HCT116 (cell line): Measurements from ENCODE around the gene MYO1A. TPM values are rescaled to one million over a fixed set of nuclear protein-coding genes. Genes with fewer than 3 reads are reported as not detected.

Source experiments
- ATAC-seq: fragments of 200-7000 bp; cut with Tn5 transposase; 2 replicates; pipeline ENCODE4 v1.9.1; 2020; ENCODE audit warnings: mild to moderate bottlenecking, moderate library complexity
- BruUV-seq: library from RNA; stranded (reverse); fragments of 400-500 nt; replicated peaks from 2 replicates; lab custom pipeline; 2021; lab: Mats Ljungman, UMichigan
- CTCF ChIA-PET: fragments of 300-600 bp; sonication (Branson Sonifier 250); formaldehyde crosslinking; loops from one replicate; lab custom pipeline; 2021; ENCODE audit warnings: antibody characterized with exemption; lab: Charles Lee
- POLR2A ChIA-PET: fragments of 300-600, 350-600 bp; sonication (Branson Sonifier 250); formaldehyde crosslinking; loops from one replicate; lab custom pipeline; 2021; ENCODE audit warnings: antibody characterized with exemption; lab: Charles Lee
- RAD21 ChIA-PET, 2 experiments: fragments of 300-600 bp; sonication (Branson Sonifier 250); formaldehyde crosslinking; loops; one replicate each; lab custom pipeline; 2023; ENCODE audit warnings: low total read pairs in 2 of 2; ENCODE audit not compliant: uncharacterized antibody in 2 of 2, unreplicated experiment in 2 of 2, low non-redundant PET in 1 of 2; lab: Charles Lee
- DNase-seq: peaks from one replicate; pipeline ENCODE4 v3.0.0-alpha.2; 2010; ENCODE audit warnings: low read depth, low spot score
- H2AFZ ChIP-seq: fragments of 200-600 bp; shearing (Covaris generic), sonication (generic); 2 replicates; pipeline ENCODE4 v1.6.1; 2017; ENCODE audit warnings: low read depth, mixed run types, mixed read lengths, antibody characterized with exemption, low read length; ENCODE audit not compliant: poor library complexity, severe bottlenecking
- H3K27ac ChIP-seq: 2 replicates; pipeline ENCODE4 v1.5.1; 2012; ENCODE audit warnings: low read depth, low read length
- H3K27me3 ChIP-seq: fragments of 200-600 bp; sonication (generic); 2 replicates; pipeline ENCODE4 v1.6.1; 2016; ENCODE audit warnings: mixed run types, low read length, mixed read lengths; ENCODE audit not compliant: insufficient read depth
- H3K36me3 ChIP-seq, 2 experiments: fragments of 200-500 bp in 1 of 2; fragments of 200-600 bp in 1 of 2; sonication (Bioruptor generic) in 1 of 2; sonication (generic) in 1 of 2; 2 replicates each; pipeline versions ENCODE4 v1.5.1 to v1.6.1; 2014 to 2016; ENCODE audit warnings: low read length in 2 of 2, inconsistent platforms in 1 of 2, mixed read lengths in 1 of 2, mixed run types in 1 of 2; ENCODE audit not compliant: insufficient read depth in 2 of 2, control insufficient read depth in 1 of 2
- H3K4me1 ChIP-seq, 2 experiments: fragments of 200-600 bp in 1 of 2; sonication (generic) in 1 of 2; 2 replicates each; pipeline versions ENCODE4 v1.5.1 to v1.6.1; 2012 to 2017; ENCODE audit warnings: low read length in 2 of 2, inconsistent platforms in 1 of 2, mild to moderate bottlenecking in 1 of 2, mixed read lengths in 1 of 2, mixed run types in 1 of 2, moderate library complexity in 1 of 2; ENCODE audit not compliant: insufficient read depth in 2 of 2, control insufficient read depth in 1 of 2
- H3K4me2 ChIP-seq: fragments of 200-600 bp; sonication (generic); 2 replicates; pipeline ENCODE4 v1.6.1; 2017; ENCODE audit warnings: mixed run types, low read length, mixed read lengths
- H3K4me3 ChIP-seq, 2 experiments: fragments of 200-600 bp in 1 of 2; sonication (generic) in 1 of 2; replicated peaks in 1 of 2; 2 replicates each; pipeline ENCODE4 v1.5.1; 2011 to 2016; ENCODE audit warnings: low read length in 2 of 2, control low read depth in 1 of 2, low read depth in 1 of 2, mild to moderate bottlenecking in 1 of 2, mixed read lengths in 1 of 2, mixed run types in 1 of 2
- H3K79me2 ChIP-seq: fragments of 200-600 bp; sonication (generic); 2 replicates; pipeline ENCODE4 v1.6.1; 2017; ENCODE audit warnings: mild to moderate bottlenecking, mixed run types, low read length, moderate library complexity, mixed read lengths; ENCODE audit not compliant: insufficient read depth
- H3K9ac ChIP-seq: fragments of 200-600 bp; sonication (generic); 2 replicates; pipeline ENCODE4 v1.6.1; 2016; ENCODE audit warnings: low read length, mixed read lengths
- H3K9me2 ChIP-seq: fragments of 200-600 bp; sonication (generic), shearing (Covaris generic); 2 replicates; pipeline ENCODE4 v1.6.1; 2017; ENCODE audit warnings: mixed run types, mild to moderate bottlenecking, moderate library complexity; ENCODE audit not compliant: insufficient read depth
- H3K9me3 ChIP-seq, 2 experiments: fragments of 200-500 bp in 1 of 2; fragments of 200-600 bp in 1 of 2; sonication (Bioruptor generic) in 1 of 2; sonication (generic) in 1 of 2; 2 replicates each; pipeline ENCODE4 v1.6.1; 2014 to 2017; ENCODE audit warnings: low read length in 2 of 2, mixed read lengths in 2 of 2, inconsistent platforms in 1 of 2, low read depth in 1 of 2, mild to moderate bottlenecking in 1 of 2, mixed run types in 1 of 2, moderate library complexity in 1 of 2; ENCODE audit not compliant: control insufficient read depth in 1 of 2, insufficient read depth in 1 of 2
- H4K20me1 ChIP-seq: fragments of 200-600 bp; sonication (generic), shearing (Covaris generic); 2 replicates; pipeline ENCODE4 v1.6.1; 2017; ENCODE audit warnings: mixed run types, mild to moderate bottlenecking, moderate library complexity; ENCODE audit not compliant: insufficient read depth
- ATF3 ChIP-seq: IDR thresholded peaks from 2 replicates; pipeline ENCODE4 v1.6.1; 2012
- CBX3 ChIP-seq: IDR thresholded peaks from 2 replicates; pipeline ENCODE4 v1.6.1; 2012; ENCODE audit warnings: low read depth
- EGR1 ChIP-seq: IDR thresholded peaks from 2 replicates; pipeline ENCODE4 v1.6.1; 2012; ENCODE audit warnings: low read depth
- ELF1 ChIP-seq: IDR thresholded peaks from 2 replicates; pipeline ENCODE4 v1.6.1; 2012; ENCODE audit warnings: low read depth, borderline replicate concordance
- EZH2 ChIP-seq: fragments of 200-600 bp; sonication (generic); IDR thresholded peaks from 2 replicates; pipeline ENCODE4 v1.6.1; 2017; ENCODE audit warnings: antibody characterized with exemption, mixed run types
- EZH2phosphoT487 ChIP-seq: fragments of 200-600 bp; IDR thresholded peaks from 2 replicates; pipeline ENCODE4 v1.6.1; 2018; ENCODE audit warnings: antibody characterized with exemption, borderline replicate concordance
- POLR2A ChIP-seq: IDR thresholded peaks from 2 replicates; pipeline ENCODE4 v1.7.0; 2011; ENCODE audit warnings: borderline replicate concordance; ENCODE audit not compliant: insufficient read depth, insufficient read length; ENCODE audit errors: extremely low read depth
- POLR2AphosphoS5 ChIP-seq: IDR thresholded peaks from 2 replicates; pipeline ENCODE4 v1.6.1; 2011; ENCODE audit warnings: mild to moderate bottlenecking, low read depth, low read length, moderate library complexity
- RAD21 ChIP-seq: IDR thresholded peaks from 2 replicates; pipeline ENCODE4 v1.6.1; 2012; ENCODE audit warnings: low read depth, mild to moderate bottlenecking
- SRF ChIP-seq: IDR thresholded peaks from 2 replicates; pipeline ENCODE4 v1.6.1; 2012; ENCODE audit warnings: low read depth
- TCF7L2 ChIP-seq: IDR thresholded peaks from 2 replicates; pipeline ENCODE4 v1.7.0; 2011; ENCODE audit warnings: borderline replicate concordance, inconsistent platforms; ENCODE audit not compliant: insufficient read depth, insufficient read length; ENCODE audit errors: extremely low read depth
- YY1 ChIP-seq: IDR thresholded peaks from 2 replicates; pipeline ENCODE4 v1.6.1; 2011; ENCODE audit warnings: low read length, low read depth, moderate library complexity, mild to moderate bottlenecking; ENCODE audit not compliant: insufficient replicate concordance; ENCODE audit errors: extremely low read depth
- ZNF274 ChIP-seq: fragments of 200-500 bp; sonication (Bioruptor generic); IDR thresholded peaks from 2 replicates; pipeline ENCODE4 v1.6.1; 2014; ENCODE audit warnings: mild to moderate bottlenecking, low read depth, low read length, inconsistent platforms
- intact Hi-C: fragments of 100-400 bp; cut with micrococcal nuclease; formaldehyde crosslinking; loops from 2 replicates; pipeline ENCODE4 v1.10.0; 2022
- total RNA-seq: library from RNA; stranded (reverse); gene quantifications from one replicate; pipeline ENCODE4 v1.2.1, GENCODE V29; 2021; ENCODE audit not compliant: unreplicated experiment

The MYO1A gene
- total RNA-seq, 1 experiment from 2014 or later = 0.76 TPM

- Histone ChIP-seq H3K4me3 (no peak overlapping the region), H3K4me1 (0 out of 4 replicates have a peak, but pooled peaks cover 0 to 3% of the 10 kb centered on the region in 2 experiments), H3K4me2 (no peak overlapping the region)
- ATAC-seq (no peak), DNase-seq (no peak)
- BruUV-seq = no TSS peak
- POLR2A ChIA-PET = interaction anchor here (0.7 kb wide), 1 partner anchor 46 kb away, joined by 3 read pairs; no protein-coding TSS in a partner anchor
- RAD21 ChIA-PET = no interaction called here
- TF ChIP-seq ELF1 (no peak), EZH2phosphoT487 (no peak), YY1 (no peak), CBX3 (no peak), RAD21 (no peak), SRF (no peak), TCF7L2 (no peak), POLR2AphosphoS5 (no peak), POLR2A (no peak), EGR1 (no peak), ZNF274 (no peak), EZH2 (no peak), ATF3 (no peak)
- TF ChIP-seq, all 23 proteins: peak for 0
- Histone ChIP-seq H3K9me2 (no peaks in the 10 kb centered on the region), H2AFZ (no peak overlapping the region), H3K9me3 (no peaks in the 10 kb centered on the region), H3K9ac (no peak overlapping the region), H3K27ac (no peak overlapping the region), H3K79me2 (no peaks in the 10 kb centered on the region; the same call in 1 of the 2 replicates), H3K27me3 (no peaks in the 10 kb centered on the region), H4K20me1 (no peaks in the 10 kb centered on the region; the same call in none of the 2 replicates), H3K36me3 (peaks cover 9 to 31% of the 10 kb centered on the region in 2 experiments; a peak in 3 of 4 replicates)
- CTCF ChIA-PET = interaction anchor here (1.0 kb wide), 2 partner anchors 58 to 64 kb away, joined by 3 read pairs; no protein-coding TSS in a partner anchor
- intact Hi-C loops = loop anchor here (10.0 kb wide), 1 partner anchor 221 kb away; no protein-coding TSS in a partner anchor
Observed at GRCh38 chr12:57066245-57066644, 16.3 kb upstream of the MYO1A start.
